ENCODE data around the gene F10.

Gene F10

DNA sequence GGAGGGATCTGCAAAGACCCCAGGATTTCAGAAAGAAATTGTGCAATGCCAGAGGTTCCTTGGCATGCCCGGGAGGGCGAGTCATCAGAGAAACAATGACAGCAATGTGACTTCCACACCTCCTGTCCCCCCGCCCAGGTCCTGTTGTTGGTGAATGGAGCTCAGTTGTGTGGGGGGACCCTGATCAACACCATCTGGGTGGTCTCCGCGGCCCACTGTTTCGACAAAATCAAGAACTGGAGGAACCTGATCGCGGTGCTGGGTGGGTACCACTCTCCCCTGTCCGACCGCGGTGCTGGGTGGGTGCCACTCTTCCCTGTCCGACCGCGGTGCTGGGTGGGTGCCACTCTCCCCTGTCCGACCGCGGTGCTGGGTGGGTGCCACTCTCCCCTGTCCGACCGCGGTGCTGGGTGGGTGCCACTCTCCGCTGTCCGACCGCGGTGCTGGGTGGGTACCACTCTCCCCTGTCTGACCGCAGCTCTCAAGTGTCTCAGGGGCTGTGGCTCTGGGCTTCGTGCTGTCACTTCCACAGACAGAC is 5.2 kb upstream of the F10 start:
- H3K27ac ChIP-seq: no peak overlapping the region
- no peak for TF ChIP-seq ZFX (IDR thresholded peaks at IDR 0.05)
- TF ChIP-seq, protein P1, sequence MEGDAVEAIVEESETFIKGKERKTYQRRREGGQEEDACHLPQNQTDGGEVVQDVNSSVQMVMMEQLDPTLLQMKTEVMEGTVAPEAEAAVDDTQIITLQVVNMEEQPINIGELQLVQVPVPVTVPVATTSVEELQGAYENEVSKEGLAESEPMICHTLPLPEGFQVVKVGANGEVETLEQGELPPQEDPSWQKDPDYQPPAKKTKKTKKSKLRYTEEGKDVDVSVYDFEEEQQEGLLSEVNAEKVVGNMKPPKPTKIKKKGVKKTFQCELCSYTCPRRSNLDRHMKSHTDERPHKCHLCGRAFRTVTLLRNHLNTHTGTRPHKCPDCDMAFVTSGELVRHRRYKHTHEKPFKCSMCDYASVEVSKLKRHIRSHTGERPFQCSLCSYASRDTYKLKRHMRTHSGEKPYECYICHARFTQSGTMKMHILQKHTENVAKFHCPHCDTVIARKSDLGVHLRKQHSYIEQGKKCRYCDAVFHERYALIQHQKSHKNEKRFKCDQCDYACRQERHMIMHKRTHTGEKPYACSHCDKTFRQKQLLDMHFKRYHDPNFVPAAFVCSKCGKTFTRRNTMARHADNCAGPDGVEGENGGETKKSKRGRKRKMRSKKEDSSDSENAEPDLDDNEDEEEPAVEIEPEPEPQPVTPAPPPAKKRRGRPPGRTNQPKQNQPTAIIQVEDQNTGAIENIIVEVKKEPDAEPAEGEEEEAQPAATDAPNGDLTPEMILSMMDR (conservative IDR thresholded peaks at IDR 0.05): no peak

DNA sequence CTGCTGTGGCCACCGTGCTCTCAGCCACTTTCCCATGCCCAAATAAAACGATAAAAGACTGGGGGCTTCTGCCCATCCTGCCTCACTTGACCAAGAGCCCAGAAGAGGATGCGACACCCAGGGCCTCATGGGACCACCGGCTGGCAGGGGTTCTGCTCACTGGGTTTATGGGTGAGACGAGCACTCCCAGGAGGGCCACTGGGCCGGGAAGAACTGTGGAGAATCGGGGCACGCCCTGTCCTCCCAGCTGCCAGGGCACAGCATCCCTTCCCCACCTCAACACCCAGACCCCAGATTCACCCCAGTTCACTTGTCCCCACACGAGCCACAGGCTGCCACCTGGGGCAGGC is 4.7 kb upstream of the F10 start:
- H3K27ac ChIP-seq: no peak overlapping the region
- TF ChIP-seq ZFX (IDR thresholded peaks at IDR 0.05): no peak
- TF ChIP-seq, protein P1 (conservative IDR thresholded peaks at IDR 0.05): no peak

DNA sequence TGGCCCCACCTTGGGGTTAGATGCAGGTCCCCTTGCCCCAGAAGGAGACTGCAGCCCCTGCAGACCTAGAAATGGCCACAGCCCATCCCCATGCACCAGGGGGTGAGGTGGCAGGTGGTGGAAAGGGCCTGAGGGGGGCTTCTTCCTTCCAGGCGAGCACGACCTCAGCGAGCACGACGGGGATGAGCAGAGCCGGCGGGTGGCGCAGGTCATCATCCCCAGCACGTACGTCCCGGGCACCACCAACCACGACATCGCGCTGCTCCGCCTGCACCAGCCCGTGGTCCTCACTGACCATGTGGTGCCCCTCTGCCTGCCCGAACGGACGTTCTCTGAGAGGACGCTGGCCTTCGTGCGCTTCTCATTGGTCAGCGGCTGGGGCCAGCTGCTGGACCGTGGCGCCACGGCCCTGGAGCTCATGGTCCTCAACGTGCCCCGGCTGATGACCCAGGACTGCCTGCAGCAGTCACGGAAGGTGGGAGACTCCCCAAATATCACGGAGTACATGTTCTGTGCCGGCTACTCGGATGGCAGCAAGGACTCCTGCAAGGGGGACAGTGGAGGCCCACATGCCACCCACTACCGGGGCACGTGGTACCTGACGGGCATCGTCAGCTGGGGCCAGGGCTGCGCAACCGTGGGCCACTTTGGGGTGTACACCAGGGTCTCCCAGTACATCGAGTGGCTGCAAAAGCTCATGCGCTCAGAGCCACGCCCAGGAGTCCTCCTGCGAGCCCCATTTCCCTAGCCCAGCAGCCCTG is 4.2 kb upstream of the F10 start:
- H3K27ac ChIP-seq: no peak overlapping the region
- TF ChIP-seq ZFX (IDR thresholded peaks at IDR 0.05): no peak
- TF ChIP-seq, protein P1 (conservative IDR thresholded peaks at IDR 0.05): no peak

DNA sequence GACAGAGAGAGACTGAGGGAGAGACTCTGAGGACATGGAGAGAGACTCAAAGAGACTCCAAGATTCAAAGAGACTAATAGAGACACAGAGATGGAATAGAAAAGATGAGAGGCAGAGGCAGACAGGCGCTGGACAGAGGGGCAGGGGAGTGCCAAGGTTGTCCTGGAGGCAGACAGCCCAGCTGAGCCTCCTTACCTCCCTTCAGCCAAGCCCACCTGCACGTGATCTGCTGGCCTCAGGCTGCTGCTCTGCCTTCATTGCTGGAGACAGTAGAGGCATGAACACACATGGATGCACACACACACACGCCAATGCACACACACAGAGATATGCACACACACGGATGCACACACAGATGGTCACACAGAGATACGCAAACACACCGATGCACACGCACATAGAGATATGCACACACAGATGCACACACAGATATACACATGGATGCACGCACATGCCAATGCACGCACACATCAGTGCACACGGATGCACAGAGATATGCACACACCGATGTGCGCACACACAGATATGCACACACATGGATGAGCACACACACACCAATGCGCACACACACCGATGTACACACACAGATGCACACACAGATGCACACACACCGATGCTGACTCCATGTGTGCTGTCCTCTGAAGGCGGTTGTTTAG is 3.3 kb upstream of the F10 start:
- TF ChIP-seq, protein P1 (conservative IDR thresholded peaks at IDR 0.05): no peak
- no peak for TF ChIP-seq ZFX (IDR thresholded peaks at IDR 0.05)
- H3K27ac ChIP-seq: no peak overlapping the region

DNA sequence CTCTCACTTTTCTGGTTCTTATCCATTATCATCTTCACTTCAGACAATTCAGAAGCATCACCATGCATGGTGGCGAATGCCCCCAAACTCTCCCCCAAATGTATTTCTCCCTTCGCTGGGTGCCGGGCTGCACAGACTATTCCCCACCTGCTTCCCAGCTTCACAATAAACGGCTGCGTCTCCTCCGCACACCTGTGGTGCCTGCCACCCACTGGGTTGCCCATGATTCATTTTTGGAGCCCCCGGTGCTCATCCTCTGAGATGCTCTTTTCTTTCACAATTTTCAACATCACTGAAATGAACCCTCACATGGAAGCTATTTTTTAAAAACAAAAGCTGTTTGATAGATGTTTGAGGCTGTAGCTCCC is 2.8 kb upstream of the F10 start:
- no peak overlapping the region for H3K27ac ChIP-seq
- TF ChIP-seq ZFX (IDR thresholded peaks at IDR 0.05): no peak
- TF ChIP-seq, protein P1 (conservative IDR thresholded peaks at IDR 0.05): no peak

DNA sequence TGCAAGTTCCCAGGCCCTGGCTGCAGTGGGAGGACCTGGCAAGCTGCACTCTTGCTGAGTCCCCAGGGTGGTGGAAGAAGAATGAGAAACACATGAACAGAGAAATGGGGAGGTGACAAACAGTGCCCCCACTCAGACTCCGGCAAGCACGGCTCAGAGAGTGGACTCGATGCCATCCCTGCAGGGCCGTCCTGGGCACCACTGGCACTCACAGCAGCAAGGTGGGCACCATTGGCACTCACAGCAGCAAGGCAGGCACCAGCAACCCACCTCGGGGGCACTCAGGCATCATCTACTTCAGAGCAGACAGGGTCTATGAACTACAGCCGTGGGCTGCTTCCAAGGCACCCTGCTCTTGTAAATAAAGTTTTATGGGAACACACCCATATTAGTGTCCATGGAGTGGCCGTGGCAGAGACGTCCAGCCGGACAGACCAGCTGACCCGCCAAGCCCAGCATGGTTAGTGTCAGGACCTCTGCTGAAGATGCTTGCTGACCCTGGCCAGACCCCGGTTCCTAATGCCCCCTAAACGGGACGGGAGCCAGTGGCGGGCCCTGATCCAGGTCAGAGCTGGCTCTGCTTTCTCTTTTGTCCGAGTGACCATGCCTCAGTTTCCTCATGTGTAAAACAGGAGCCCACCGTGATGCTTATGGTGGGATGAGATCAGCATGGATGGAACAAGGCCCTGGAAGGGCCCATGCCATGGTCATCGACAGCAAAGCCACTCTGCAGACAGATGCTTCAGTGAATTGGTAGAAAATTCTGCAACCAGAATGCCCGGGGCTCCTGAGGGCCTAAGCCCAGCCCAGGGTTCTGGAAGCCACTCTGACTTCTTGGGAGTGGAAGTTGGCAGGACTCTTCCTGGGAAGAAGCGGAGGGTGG is 2.1 kb upstream of the F10 start:
- TF ChIP-seq, protein P1 (conservative IDR thresholded peaks at IDR 0.05): no peak
- no peak for TF ChIP-seq ZFX (IDR thresholded peaks at IDR 0.05)
- H3K27ac ChIP-seq: no peak overlapping the region

Measured in C4-2B (cell line).